CD4-positive, alpha-beta memory T cell (primary cell): ENCODE results near the gene ZSCAN32. TPM values are rescaled to one million over a fixed set of nuclear protein-coding genes. Genes with fewer than 3 reads are reported as not detected.
A peak's percentile ranks its signal among the peaks of the same experiment; 100 is the strongest.

ENCODE experiments used
- CTCF ChIA-PET: fragments of 350-600 bp; sonication (Branson Sonifier 250); formaldehyde crosslinking; loops from one replicate; lab custom pipeline; 2021; ENCODE audit warnings: inconsistent platforms; ENCODE audit not compliant: partially characterized antibody; lab: Charles Lee
- POLR2A ChIA-PET: fragments of 350-600 bp; sonication (Branson Sonifier 250); formaldehyde crosslinking; loops from one replicate; lab custom pipeline; 2021; ENCODE audit not compliant: partially characterized antibody; lab: Charles Lee
- DNase-seq, 5 donors: peaks; one replicate each; pipeline versions ENCODE4 v3.0.0 to v3.0.0-alpha.2; 2020 to 2022; ENCODE audit warnings: mixed read lengths in 1 of 5
- H3K27ac ChIP-seq: one replicate; pipeline ENCODE4 v1.7.0; 2013; ENCODE audit warnings: low read depth, low read length
- H3K27me3 ChIP-seq: 2 replicates; pipeline ENCODE4 v1.7.0; 2013; ENCODE audit warnings: mild to moderate bottlenecking, low read length, moderate library complexity; ENCODE audit not compliant: insufficient read depth
- H3K36me3 ChIP-seq: 2 replicates; pipeline ENCODE4 v1.7.0; 2013; ENCODE audit warnings: mild to moderate bottlenecking, low read length, moderate library complexity; ENCODE audit not compliant: insufficient read depth
- H3K4me1 ChIP-seq: 2 replicates; pipeline ENCODE4 v1.7.0; 2013; ENCODE audit warnings: mild to moderate bottlenecking, low read length, moderate library complexity; ENCODE audit not compliant: insufficient read depth
- H3K4me3 ChIP-seq, 2 donors: one replicate each; pipeline ENCODE4 v1.7.0; 2013; ENCODE audit warnings: low read length in 2 of 2, mild to moderate bottlenecking in 1 of 2
- H3K9me3 ChIP-seq, 2 donors: one replicate each; pipeline ENCODE4 v1.7.0; 2013; ENCODE audit warnings: low read length in 2 of 2, control low read depth in 1 of 2; ENCODE audit not compliant: control insufficient read depth in 1 of 2
- H3K27ac Mint-ChIP-seq, 7 donors: one replicate each; pipeline ENCODE4 v1.8.0; 2020 to 2021; ENCODE audit warnings: mixed read lengths in 7 of 7, mild to moderate bottlenecking in 6 of 7, inconsistent platforms in 3 of 7, moderate library complexity in 3 of 7
- H3K27me3 Mint-ChIP-seq, 2 donors: one replicate each; pipeline ENCODE4 v1.8.0; 2020 to 2021; ENCODE audit warnings: mixed read lengths in 2 of 2
- H3K36me3 Mint-ChIP-seq, 2 donors: one replicate each; pipeline ENCODE4 v1.8.0; 2020 to 2021; ENCODE audit warnings: mixed read lengths in 2 of 2, inconsistent platforms in 1 of 2, mild to moderate bottlenecking in 1 of 2
- H3K4me1 Mint-ChIP-seq, 4 donors: one replicate each; pipeline ENCODE4 v1.8.0; 2020 to 2021; ENCODE audit warnings: mixed read lengths in 4 of 4, mild to moderate bottlenecking in 1 of 4
- H3K4me3 Mint-ChIP-seq, 8 donors: one replicate each; pipeline ENCODE4 v1.8.0; 2020 to 2021; ENCODE audit warnings: mixed read lengths in 8 of 8, mild to moderate bottlenecking in 7 of 8, moderate library complexity in 6 of 8, inconsistent platforms in 3 of 8
- H3K9me3 Mint-ChIP-seq, 8 donors: one replicate each; pipeline ENCODE4 v1.8.0; 2020 to 2021; ENCODE audit warnings: mixed read lengths in 8 of 8, mild to moderate bottlenecking in 5 of 8, inconsistent platforms in 3 of 8, moderate library complexity in 1 of 8
- intact Hi-C: fragments of 100-400 bp; cut with micrococcal nuclease; formaldehyde crosslinking; loops from one replicate; pipeline ENCODE4 v1.15.1; 2023
- polyA plus RNA-seq, 2 donors: library from polyadenylated mRNA; unstranded; fragments of 300-500 nt; fragmentation: Illumina TruSeq; gene quantifications; one replicate each; pipeline ENCODE4 v1.2.3, GENCODE V29; 2021
- total RNA-seq, 2 experiments: library from RNA; stranded (reverse); gene quantifications; one replicate each; pipeline ENCODE4 v1.2.3, GENCODE V29; 2021

Gene ZSCAN32
- total RNA-seq: 10 to 100 TPM; 26.8 to 28.8 TPM
- 10 to 100 TPM in 1 of 2 donors, 1 to 10 TPM in 1; 9.8 to 11.9 TPM for polyA plus RNA-seq

GRCh38 chr16:3400779-3401688 lies at the start of gene ZSCAN32, which contains the start of gene ZNF174:
TSS of gene ZSCAN32 (minus strand) at chr16:3401004. CDS start at chr16:3397557, 3,447 bp downstream.
TSS of gene ZNF174 (plus strand) at chr16:3401215. CDS start at chr16:3402005, 790 bp downstream.
- ChIA-PET CTCF (interaction anchor here (1.0 to 2.5 kb wide), 6 partner anchors 42 to 166 kb away, joined by 3 to 9 read pairs (median 3); partner anchors contain the start of genes NAA60, TIGD7, ZNF200 and ZNF597), POLR2A (interaction anchor here (0.7 to 4.5 kb wide), 37 partner anchors 8 to 853 kb away, joined by 3 to 66 read pairs (median 4); partner anchors contain the start of genes CLUAP1, NAA60, NLRC3 and SLX4)
- Mint-ChIP-seq H3K4me3 (peak within 1 kb of the TSS; percentile 90 to 98 (median 94)), H3K27ac (peak within 1 kb of the TSS; percentile 85 to 95 (median 90)), H3K4me1 (peaks cover 36 to 68% (median 52%) of the 10 kb centered on the region in 4 donors), H3K27me3 (no peaks in the 10 kb centered on the region), H3K9me3 (peaks cover 4 to 37% (median 22%) of the 10 kb centered on the region in 8 donors), H3K36me3 (peaks cover 53 to 64% of the 10 kb centered on the region in 2 donors)
- Histone ChIP-seq H3K36me3 (peaks cover 34% of the 10 kb centered on the region), H3K4me3 (peak within 1 kb of the TSS; percentile 72 to 79), H3K9me3 (peaks cover 4 to 7% of the 10 kb centered on the region in 2 donors), H3K4me1 (peaks cover 34% of the 10 kb centered on the region), H3K27me3 (no peaks in the 10 kb centered on the region), H3K27ac (peak within 1 kb of the TSS; percentile 69)
- intact Hi-C loops: loop anchor here (1.0 to 2.0 kb wide), 8 partner anchors 42 to 210 kb away; partner anchors contain the start of genes CLUAP1, NAA60, SLX4 and TIGD7
- DNase-seq: peak; percentile 98 to 99 (median 99)

- CTCF ChIA-PET: interaction anchor here (0.9 to 1.7 kb wide), 4 partner anchors 13 to 261 kb away, joined by 3 to 6 read pairs (median 4); partner anchors contain the start of genes TIGD7, ZNF174, ZNF75A and ZSCAN32
- peak in 3 of 5 donors; percentile 27 to 73 (median 71) for DNase-seq
- Mint-ChIP-seq H3K4me3 (peak overlapping the region; percentile 96 to 99 (median 96)), H3K9me3 (peaks cover 0 to 22% (median 13%) of the 10 kb centered on the region in 8 donors), H3K27me3 (no peaks in the 10 kb centered on the region), H3K4me1 (peaks cover 8 to 39% (median 23%) of the 10 kb centered on the region in 4 donors), H3K36me3 (peaks cover 25 to 41% of the 10 kb centered on the region in 2 donors), H3K27ac (peak overlapping the region; percentile 88 to 99 (median 97))
- H3K4me3 ChIP-seq: peak overlapping the region; percentile 66 to 67
- intact Hi-C loops: no loop called here
- H3K4me1 ChIP-seq: peaks cover 24% of the 10 kb centered on the region
- H3K9me3 ChIP-seq: peaks cover 0 to 8% of the 10 kb centered on the region in 2 donors
- POLR2A ChIA-PET: interaction anchor here (0.7 to 2.3 kb wide), 13 partner anchors 13 to 414 kb away, joined by 3 to 17 read pairs (median 5); partner anchors contain the start of genes CLUAP1, IL32, TIGD7 and ZNF174
- no peaks in the 10 kb centered on the region for H3K27me3 ChIP-seq
- peaks cover 6% of the 10 kb centered on the region for H3K36me3 ChIP-seq
- peak overlapping the region; percentile 80 for H3K27ac ChIP-seq
Measured at GRCh38 chr16:3444032-3444388, 43.2 kb upstream of the ZSCAN32 start.

DNA sequence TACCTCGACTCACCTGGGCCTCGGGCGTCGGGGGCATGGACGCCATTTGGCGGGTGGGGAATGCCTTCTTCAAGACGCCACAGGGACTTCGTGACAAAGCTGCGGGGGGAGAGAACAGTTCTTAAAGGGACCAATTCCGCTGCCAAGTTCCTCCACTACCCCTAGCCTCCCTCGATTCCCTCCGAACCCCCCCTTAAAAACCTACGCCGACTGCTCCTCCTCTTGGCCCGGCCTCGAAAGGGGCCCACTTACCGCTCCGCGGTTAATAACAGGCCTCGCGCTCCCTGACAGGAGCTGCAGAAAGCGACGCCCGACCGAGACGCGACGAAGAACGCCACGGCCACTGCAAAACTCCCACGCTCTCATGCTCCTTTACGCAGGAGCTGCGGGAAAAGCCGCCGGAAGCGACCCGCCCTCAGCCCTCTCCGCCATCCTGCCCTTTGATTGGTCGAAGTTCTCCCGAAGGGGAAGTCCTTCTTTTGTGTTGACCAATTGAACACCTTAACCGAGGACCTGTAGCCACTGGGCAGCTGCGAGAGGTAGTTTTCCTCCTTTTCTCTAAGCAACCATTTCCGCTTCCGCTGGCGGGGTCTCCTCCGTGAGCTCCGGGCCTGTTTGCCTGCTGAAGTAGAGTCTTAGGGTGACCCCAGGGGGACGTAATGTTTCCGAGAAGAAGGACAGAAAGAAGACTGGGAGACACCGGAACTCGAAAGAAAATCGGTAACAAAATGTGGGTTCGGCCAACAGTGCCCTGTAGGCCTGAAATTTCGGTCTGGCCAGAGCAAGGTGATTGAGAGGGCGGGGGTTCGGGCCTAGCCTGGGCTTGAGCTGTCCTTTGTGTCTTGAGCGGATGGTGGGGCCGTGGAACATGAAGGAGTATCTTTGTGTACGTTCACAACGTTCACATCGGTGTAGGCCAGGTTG lies 42.6 kb upstream of the ZSCAN32 start, which contains the start of the genes NAA60 and ZNF597:
Gene NAA60 (plus strand): TSS at position 573 of the 924 bp plus-strand sequence. CDS start 32,548 bp downstream, outside the sequence.
Gene ZNF597 (minus strand): TSS at position 397 of the 924 bp plus-strand sequence. CDS start 351 bp downstream, at position 46.
- Mint-ChIP-seq H3K9me3 (peaks cover 0 to 22% (median 13%) of the 10 kb centered on the region in 8 donors), H3K36me3 (peaks cover 23 to 40% of the 10 kb centered on the region in 2 donors), H3K27me3 (no peaks in the 10 kb centered on the region), H3K4me3 (peak within 1 kb of the TSS; percentile 96 to 99 (median 96)), H3K4me1 (peaks cover 8 to 39% (median 23%) of the 10 kb centered on the region in 4 donors), H3K27ac (peak within 1 kb of the TSS; percentile 88 to 99 (median 97))
- Histone ChIP-seq H3K36me3 (peaks cover 5% of the 10 kb centered on the region), H3K27ac (peak within 1 kb of the TSS; percentile 80), H3K4me3 (peak within 1 kb of the TSS; percentile 66 to 67), H3K27me3 (no peaks in the 10 kb centered on the region), H3K4me1 (peaks cover 24% of the 10 kb centered on the region), H3K9me3 (peaks cover 0 to 8% of the 10 kb centered on the region in 2 donors)
- ChIA-PET CTCF (interaction anchor here (0.9 to 1.7 kb wide), 5 partner anchors 14 to 271 kb away, joined by 3 to 6 read pairs (median 4); partner anchors contain the start of genes TIGD7, ZNF174, ZNF75A and ZSCAN32), POLR2A (interaction anchor here (0.7 to 2.3 kb wide), 15 partner anchors 11 to 378 kb away, joined by 3 to 17 read pairs (median 4); partner anchors contain the start of genes CLUAP1, IL32, TIGD7 and ZNF174)
- intact Hi-C loops: loop anchor here (2.0 kb wide), 3 partner anchors 15 to 167 kb away; partner anchors contain the start of genes SLX4, ZNF174 and ZSCAN32
- peak; percentile 80 to 88 (median 82) for DNase-seq

DNA sequence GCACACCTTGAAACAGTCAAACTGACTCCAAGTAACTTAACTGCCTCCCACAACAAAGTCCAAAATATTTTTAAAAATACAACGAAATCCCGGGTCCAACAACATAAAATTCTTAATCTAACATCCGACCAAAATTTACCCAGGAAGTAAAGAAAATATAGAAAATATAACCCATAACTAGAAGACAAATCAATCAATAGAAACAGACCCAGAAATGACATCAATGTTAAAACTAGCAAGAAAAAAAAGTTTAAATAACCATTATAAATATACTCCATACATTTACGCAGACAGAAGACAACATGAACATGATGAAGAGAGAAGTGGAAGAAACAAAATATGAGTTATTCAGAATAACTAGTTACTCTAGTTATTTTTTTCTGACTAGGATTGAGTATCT lies 38.8 kb upstream of the ZSCAN32 start:
- no peaks in the 10 kb centered on the region for H3K27me3 ChIP-seq

DNA sequence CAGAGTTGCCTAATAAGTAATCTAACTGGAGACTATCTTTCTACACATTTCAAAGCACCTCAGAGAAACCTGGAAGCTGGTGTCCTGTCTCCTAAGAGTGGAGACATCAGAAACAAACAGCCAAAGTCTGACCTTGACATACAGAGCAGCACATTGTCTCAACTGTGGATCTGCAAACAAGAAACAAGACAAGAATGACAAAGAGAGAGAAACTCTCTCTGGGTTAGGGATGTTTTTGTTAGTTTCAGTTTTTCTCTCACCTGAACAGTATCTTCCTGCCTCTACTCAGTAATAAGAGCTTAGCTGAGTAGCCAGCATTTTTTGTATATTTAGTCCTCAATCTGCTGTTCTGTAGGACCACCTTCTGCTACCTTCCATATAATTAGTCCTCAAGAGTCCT lies 33.6 kb upstream of the ZSCAN32 start:
- Mint-ChIP-seq H3K4me1 (peaks cover 6 to 23% (median 12%) of the 10 kb centered on the region in 4 donors), H3K36me3 (peaks cover 45 to 47% of the 10 kb centered on the region in 2 donors)
- intact Hi-C loops: no loop called here

More for the DNA sequence above, 38.8 kb upstream of the ZSCAN32 start:
- ChIA-PET CTCF (no interaction called here), POLR2A (no interaction called here)
- Histone ChIP-seq H3K4me1 (peaks cover 13% of the 10 kb centered on the region), H3K36me3 (peaks cover 4% of the 10 kb centered on the region), H3K27ac (no peak overlapping the region), H3K9me3 (peaks cover 0 to 8% of the 10 kb centered on the region in 2 donors), H3K4me3 (no peak overlapping the region)
- Mint-ChIP-seq H3K9me3 (peaks cover 0 to 22% (median 13%) of the 10 kb centered on the region in 8 donors), H3K27me3 (peaks cover 0 to 2% of the 10 kb centered on the region in 2 donors), H3K4me1 (peaks cover 4 to 28% (median 20%) of the 10 kb centered on the region in 4 donors), H3K4me3 (no peak overlapping the region), H3K27ac (no peak overlapping the region), H3K36me3 (peaks cover 38 to 53% of the 10 kb centered on the region in 2 donors)
- no peak for DNase-seq
- intact Hi-C loops: no loop called here

More for the DNA sequence above, 33.6 kb upstream of the ZSCAN32 start:
- Mint-ChIP-seq H3K4me3 (no peak overlapping the region), H3K27ac (no peak overlapping the region), H3K27me3 (peaks cover 0 to 2% of the 10 kb centered on the region in 2 donors), H3K9me3 (peaks cover 0 to 14% (median 6%) of the 10 kb centered on the region in 8 donors)
- H3K36me3 ChIP-seq: peaks cover 4% of the 10 kb centered on the region
- ChIA-PET POLR2A (no interaction called here), CTCF (no interaction called here)
- peaks cover 11% of the 10 kb centered on the region for H3K4me1 ChIP-seq
- no peak for DNase-seq
- H3K27ac ChIP-seq: no peak overlapping the region
- no peak overlapping the region for H3K4me3 ChIP-seq
- H3K9me3 ChIP-seq: peaks cover 0 to under 1% of the 10 kb centered on the region in 2 donors
- H3K27me3 ChIP-seq: no peaks in the 10 kb centered on the region
